CMK (cell line): ENCODE measurements around the gene MAN1A1.

Experiments used
- DNase-seq: peaks from one replicate; pipeline ENCODE4 v3.0.0-alpha.2; 2010; ENCODE audit warnings: low read depth

MAN1A1 gene

DNA sequence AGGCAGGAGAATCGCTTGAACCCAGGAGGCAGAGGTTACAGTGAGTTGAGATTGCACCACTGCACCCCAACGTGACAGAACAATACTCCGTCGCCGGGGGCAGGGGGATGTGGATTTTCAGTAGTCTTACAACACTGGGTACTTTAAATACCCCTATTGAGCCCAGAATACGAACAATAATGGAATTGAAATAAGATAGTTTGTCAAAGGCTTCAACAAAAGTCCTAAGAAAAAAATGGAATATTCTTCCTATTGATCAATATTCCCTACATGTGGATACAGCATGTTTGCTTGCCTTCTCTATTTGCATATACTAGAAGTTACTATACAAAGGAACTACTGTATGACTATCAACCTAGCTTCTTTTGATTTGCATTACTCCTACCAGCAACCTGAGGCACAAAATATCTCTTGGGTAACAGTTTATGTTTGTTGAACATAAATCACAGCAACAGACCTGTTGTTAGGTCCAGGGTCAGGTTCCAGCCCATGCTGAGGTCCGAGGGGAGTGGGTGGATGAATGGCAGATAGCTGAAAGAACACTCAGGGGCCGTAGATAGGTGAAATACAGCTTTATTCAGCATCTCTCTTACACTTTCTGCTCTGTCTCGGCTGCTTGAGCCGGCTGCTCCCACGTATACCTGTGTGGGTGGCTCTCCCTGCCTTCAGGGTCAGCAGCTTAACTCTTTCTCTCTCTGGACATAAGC lies 23.8 kb downstream of the MAN1A1 start:
- no peak for DNase-seq

DNA sequence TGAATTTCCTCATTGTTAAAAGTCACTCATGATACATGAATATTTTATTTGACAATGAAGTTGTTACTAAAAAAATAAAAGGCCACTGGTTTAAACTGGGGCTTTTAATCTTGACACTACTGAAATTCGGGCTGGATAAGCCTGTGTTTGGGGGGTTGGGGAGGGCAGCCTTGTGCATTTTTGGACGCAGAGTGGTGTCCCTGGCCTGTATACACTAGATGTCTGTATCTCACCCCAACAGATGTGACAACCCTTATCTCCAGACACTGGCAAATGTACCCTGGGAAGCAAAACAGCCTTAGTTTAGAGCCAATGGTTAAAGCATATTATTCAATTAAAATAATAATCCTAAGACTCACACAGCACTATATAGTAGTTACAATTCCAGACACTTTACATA lies 24.8 kb downstream of the MAN1A1 start:
- peak; percentile 67 for DNase-seq

DNA sequence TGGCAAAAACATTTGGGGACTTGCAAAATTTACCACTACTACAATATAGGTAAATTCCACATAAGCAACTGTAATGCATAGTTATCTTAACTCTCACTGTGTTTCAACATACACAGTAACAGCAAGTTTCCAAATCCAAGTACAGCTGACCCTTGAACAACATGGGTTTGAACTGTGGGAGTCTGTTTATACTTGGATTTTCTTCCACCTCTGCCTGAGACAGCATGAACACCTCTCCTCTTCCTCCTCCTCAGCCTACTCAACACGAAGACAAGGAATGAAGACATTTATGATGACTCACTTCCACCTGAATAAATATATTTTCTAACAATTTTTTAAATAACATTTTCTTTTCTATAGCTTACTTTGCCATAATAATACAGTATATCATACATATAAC lies 25.6 kb downstream of the MAN1A1 start:
- no peak for DNase-seq

DNA sequence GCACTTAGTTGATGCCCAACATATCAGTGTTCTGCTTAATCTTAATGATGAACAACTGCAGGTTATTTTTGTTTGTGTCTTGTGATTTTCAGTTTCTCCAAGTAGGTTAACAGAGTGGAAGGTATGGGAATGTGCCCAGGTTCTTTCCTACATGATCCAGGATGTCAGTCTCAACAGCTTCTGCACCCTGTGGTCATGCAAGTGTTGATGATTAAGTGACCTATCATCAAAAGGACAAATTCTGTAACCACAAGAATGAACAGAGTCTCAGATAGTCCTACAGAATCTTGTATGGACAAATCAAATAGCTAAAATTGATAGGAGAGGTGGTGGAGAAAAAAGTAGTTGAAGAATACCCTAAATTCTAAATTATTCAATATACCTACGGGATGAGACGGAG lies 26.1 kb downstream of the MAN1A1 start:
- no peak for DNase-seq

DNA sequence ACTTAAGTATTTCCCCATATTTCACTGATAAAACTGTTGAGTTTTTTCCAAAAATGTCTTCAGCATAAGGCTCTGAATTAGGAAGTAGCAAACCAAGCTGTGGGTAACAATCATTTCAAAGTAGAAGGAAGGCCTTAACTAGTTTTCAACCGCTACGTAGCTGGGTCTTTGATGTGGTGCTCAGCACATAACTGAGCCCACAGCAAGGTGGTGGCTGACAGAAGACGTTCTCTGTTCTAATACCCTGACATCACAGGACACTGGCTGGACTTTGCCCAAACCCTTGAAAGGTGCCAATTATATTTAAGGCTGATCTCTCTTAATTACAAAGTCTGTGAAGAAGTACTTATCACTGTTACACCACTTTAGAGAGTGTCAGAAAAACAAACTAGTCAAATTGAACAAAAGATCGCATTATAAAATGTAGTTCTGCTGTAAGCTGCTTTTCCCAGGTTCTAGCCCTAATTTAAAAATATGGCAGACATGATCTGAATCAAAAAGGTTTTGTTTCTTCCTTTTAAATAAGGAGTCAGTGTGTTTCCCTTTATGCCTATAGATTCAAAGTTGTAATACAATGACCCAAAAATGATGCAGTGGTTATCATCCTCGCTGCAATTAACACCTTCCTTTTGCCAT lies 26.7 kb downstream of the MAN1A1 start:
- no peak for DNase-seq

DNA sequence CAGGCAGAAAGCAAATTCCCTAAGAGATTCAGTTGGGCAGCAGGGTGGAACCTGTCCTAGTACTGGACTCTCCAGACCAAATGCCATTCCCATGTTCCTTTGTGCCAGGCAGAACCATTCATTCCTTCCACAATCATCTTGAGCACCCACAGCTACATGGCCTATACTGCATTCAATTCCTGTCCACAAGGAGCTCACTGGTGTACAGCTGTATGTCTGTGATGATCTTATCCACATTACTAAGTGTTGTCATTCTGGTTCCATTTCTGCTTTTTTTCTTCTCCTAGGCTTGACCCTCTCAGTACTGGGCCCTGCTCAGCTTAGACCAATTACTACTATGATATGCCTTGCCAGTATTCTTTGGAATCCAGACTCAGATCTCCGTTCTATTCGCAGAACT lies 27.5 kb downstream of the MAN1A1 start:
- DNase-seq, result no peak

DNA sequence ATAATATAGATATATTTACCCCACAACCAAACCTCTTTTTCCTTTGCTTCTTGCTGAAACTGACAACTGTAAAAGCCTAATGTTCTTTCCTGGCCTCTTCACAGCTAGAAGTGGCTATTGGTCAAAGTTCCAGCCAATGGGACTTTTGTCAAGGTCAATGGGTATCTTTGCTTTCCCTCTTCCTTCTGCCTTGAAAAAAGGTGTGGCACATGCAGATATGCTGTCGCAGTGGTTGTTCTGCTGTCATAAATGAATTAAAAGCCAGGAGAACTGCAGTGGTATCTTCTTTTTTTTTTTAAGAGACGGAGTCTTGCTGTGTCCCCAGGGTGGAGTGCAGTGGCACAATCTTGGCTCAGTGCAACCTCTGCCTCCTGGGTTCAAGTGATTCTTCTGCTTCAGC lies 29.9 kb downstream of the MAN1A1 start:
- DNase-seq, result no peak

DNA sequence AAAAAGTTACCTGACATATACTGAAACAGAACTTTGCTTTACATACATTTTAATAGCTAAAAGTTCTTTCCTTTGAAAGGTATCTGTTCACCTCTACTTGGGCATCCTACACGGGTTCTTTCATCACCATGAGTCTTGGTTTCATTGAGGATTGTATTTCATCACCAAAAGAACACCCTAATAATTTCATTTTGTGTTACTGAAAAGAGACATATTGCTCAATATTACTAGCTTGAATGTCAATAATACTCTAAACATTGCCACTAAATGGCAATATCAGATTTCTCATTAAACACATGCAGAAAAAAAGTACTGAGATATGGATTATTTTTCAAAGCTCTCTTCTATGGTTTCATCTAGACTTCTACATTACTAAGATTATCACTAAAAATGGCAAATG lies 30.8 kb downstream of the MAN1A1 start:
- no peak for DNase-seq

DNA sequence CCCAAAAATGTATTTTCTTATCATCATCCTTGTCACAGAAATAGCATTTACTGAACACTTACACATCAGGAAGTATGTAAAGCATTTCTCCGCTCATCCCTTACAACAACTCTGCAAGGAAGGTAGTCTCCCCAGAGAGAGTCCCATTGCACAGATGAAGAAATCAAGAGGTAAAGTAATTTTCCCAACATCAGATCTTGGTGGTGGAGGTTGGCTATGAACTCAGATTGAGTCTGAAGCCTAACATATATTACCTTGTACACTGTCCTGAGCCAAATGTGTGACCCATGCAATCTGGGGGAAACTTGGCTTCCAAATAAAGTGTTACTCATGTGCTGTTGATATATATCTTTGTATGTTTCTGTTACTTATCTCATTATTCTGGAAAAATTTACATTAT lies 31.4 kb downstream of the MAN1A1 start:
- DNase-seq, result no peak

DNA sequence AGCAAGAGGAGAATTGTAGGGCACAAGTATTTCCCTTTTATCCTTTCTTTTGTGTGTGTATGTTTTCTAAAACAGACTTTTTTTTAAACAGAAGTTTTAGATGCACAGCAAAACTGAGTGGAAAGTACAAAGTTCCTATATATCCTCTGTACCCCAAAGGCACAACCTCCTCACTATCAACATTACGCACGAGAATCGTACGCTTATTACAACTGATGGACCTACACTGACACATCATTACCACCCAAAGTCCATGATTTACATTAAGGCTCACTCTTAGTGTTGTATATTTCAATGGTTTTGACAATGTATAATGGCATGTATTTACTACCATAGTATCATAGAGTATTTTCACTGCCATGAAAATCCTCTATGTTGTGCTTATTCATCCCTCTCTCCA lies 32.6 kb downstream of the MAN1A1 start:
- DNase-seq, result no peak

DNA sequence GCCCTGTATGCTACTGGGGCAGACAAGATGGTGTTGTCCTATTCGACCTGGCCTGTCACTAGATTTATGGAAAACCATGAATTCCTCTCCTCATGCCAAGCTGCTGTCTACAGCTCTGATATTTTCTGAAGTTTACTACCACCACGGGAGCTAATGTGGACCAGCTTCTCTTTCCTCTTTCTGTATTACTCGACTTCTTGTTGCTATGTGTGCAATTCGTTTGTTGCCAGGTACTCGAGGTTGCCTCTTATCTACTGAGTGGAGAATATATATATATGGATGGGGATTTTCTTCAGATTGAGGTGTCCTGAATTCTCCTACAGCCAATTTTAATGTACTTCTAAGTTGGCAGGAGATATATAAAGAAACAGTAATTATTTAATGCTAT lies 34.7 kb downstream of the MAN1A1 start:
- no peak for DNase-seq

DNA sequence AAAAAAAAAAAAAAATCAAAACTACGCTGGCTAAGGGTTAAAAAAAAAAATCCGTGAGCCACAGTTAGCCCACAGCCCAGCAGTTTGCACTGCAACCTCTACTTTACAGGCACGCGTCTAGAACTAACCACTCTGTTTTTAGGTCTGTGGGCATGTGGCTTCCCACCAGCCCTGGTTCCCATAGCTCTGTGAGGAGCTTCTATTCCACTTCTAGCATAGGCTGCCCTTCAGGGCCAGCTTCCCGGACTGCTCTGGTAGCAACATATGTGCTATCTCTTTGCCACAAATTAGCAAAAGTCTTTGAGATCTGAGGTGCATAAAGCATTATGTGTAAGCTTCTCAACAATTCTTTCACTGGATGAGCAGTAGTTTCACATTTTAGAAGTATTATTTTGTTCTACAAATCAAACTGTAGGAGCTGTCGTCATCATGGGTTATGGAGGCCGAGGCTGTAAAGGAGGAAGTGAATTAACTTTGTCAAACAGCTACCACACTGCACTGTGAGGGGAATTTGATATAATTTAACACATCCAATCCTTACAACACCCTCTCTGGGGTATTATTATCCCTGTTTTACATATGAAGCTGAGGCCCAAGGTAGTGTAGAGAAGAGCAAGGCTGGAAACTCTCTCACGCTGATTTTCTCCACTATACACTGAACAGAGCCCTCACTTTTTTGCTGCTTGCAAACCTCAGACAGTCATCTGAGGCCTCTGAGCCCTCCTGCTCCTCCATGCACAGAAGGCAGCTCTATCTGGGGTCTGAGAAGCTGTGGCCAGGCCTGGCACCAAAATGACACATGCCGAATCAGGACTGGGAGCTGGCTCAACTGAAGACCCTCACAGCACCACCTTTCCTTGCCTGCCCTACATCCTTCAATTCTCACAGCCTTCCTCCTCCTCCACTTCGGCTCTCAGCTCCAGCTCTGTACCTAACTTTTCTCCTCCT lies 35.4 kb downstream of the MAN1A1 start:
- no peak for DNase-seq

DNA sequence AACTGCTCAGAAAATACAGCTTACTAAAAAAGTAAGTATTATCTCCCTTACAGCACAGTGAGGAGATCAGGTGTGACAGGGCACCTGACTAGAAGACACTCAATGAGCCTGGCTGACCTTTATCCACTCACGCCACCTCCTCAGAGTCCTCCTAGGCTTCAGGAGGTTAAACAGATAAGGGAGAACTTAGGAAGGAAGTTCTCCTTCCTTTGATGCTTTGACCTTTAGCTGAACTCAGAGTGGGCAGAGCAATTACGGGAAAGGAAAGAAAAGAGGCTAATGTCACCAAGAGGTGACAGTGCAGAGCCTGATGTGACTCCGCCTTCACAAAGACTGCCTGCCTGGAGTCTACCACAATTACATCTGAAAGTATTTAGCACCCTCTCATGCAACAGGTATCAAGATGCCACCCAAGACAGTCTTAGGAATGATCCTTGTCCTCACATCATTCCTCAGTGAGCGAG lies 36.7 kb downstream of the MAN1A1 start:
- DNase-seq, result peak; percentile 62

DNA sequence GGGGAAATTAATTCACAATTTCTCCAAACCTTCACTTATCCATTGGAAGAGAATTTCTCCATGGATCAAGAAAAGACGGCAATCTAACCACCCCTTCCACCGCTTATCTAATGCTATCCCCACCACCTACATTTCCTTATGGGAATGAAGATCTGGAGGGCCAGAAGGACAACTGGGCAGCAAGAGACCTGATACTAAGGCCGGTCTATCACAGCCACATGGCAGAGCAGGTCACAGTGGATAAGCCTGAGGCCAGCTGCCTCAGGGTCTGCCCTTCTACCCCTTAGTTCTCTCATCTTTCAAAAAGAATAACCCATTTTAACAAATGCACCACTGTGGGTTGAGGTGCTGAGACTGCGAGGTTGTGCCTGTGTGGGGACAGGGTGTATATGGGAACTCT lies 37.1 kb downstream of the MAN1A1 start:
- DNase-seq, result peak; percentile 45

DNA sequence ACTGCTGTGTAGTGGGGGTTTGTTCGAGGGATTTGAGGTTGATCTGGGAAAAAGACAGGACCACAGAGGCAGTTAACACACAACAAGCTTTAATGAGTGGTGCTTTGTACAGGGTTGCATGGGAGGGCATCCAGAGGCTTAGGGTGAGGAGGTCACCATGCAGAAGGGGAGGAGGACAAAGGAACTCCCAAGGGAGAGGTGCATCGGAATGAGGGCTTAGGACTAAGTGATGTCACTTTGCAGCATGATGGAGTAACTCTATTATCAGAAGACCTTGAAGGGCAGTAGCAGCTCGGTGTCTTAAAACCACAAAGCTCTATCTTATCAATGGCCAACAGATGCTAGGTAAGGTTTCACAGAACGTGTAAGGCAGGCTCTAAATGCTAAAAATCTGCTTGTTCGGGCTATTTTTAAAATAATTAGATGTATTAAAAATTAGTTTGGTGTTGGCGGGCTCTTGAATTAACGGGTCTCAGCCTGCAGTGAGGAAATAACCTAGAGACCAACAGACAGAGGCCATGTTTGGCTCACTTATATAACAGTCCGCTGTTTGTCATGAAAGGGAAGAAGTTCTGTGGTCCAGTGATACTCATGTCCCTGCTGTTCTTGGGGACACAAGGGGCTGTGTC lies 37.9 kb downstream of the MAN1A1 start:
- DNase-seq, result peak; percentile 59

DNA sequence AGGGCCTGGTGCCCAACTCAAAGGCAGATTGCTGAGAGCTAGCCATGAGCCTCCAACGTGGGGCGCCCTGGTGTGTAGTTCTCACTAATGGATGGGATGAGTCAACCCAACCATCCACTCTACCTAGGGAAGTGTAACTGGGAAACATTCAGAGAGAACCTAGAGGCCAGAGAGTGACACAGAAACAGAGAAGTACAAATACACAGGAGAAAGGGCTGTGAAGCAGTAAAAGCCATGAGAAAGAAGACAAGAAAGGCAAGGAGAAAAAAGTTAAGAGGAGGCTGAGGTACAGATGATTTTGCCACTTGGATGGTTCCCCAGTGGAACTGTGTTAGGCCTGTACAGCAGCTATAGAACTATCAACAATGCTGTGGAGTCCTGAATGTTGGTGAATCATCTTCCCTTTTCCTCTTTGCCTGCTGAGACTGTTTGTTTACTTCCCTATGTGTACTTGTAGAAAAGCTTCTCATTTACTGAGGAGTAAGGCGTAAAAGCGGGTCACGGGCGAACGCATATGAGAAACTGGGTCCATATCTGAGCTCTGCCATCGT lies 39.0 kb downstream of the MAN1A1 start:
- no peak for DNase-seq

DNA sequence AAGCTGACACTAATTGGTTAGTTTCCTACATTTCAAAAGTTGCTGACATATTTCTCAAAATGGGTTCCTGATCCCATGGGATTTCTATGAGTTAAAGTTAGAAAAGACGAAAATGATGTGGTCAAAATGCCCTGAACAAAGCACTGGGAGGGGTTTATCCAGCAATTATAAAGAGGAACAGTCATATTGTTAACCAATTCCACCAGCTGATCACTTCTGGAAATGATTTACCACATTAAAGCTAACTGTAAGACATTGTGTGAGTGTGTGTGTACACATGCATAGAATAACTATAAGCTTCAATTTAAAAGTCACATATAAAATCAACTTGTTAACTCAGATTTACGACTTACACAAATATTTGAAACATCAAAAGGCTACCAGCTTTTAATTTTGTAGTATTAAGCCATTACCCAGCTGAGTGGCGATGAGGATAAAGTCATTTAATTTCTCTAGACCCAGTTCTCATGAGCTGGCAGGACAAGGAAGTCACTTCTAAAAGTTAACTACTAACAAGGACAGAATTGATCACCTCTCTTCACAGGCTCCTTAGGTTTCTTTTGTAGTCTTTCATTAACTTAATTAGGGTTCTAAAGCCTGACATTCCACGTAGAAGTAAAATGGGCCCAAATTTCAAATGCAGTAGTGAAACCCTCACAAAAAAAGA lies 40.4 kb downstream of the MAN1A1 start:
- no peak for DNase-seq

DNA sequence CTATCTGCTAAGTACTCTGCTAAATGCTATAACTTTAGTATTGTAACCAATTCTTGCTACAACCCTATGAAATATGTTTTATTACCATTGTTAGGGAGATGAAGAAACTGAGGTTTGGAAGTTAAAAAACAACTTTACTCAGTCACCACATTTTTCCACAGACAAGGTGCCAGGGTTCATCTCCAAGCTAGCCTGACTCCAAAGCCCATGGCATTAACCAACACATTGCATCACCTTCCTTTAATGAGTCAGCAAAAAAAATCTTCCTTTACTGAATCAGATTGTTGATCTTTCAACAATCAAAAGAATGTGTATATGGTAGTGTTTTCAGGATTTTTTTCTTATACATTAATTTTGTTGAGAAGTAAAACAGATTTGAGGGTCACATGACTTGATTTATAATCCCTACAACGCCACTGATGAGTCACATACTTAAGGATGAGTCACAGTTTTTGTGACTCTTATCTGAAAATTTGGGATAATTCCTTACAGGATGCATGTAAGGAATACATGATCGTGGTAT lies 41.5 kb downstream of the MAN1A1 start:
- DNase-seq, result no peak

DNA sequence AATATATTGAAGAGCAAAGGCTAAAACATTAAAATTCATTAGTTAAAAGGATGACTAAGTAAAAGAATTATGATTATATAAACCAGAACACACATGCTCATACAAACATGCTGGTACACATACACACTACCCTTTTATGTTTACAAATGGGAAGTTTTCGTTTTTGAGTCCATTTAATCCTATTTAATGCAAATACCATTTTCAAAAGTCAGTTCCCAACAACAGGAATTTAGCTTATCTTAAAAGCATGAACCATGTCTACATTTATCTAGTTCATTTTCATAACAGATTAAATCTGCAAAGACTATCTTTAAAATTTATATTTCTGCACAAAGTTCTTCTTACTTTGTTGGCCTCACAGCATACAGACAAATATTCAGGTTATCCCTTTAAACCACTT lies 42.5 kb downstream of the MAN1A1 start:
- DNase-seq, result no peak

DNA sequence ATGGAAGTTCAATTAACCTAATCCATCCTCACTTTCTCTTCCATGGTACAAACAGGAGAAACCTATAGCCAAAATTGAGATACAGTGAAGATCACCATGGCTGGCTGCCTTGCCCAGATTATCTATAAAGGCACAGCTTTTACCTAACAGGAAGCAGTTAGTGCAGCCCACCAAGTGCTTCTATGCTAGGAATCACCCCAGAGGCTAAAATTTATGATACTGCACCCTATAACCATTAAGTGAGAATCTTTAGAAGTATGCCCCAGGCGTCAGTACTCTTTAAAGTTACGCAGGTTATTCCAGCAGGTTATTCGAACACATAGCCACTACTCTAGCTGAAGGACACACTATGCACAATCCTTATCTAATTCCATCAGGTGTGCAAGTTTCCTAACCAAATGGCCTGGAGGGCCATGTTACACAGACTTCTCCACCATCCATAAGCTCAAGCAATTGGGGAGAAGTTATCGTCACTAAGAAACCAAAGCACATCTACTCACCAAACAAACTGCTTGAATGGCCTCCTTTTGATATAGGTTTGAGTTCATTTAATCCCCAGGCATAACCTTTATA lies 43.1 kb downstream of the MAN1A1 start:
- DNase-seq, result no peak
